PC-9 (cell line): ENCODE measurements around the gene MS4A6A. TPM values are rescaled to one million over a fixed set of nuclear protein-coding genes. Genes with fewer than 3 reads are reported as not detected.
"Not testable (repeated sequence)": the region's sequence is repeated elsewhere in the genome, so short reads cannot be mapped to it uniquely, and the experiment has no call there.

Experiments
- BruUV-seq: library from RNA; stranded (reverse); fragments of 400-500 nt; replicated peaks from 2 replicates; lab custom pipeline; 2021; lab: Mats Ljungman, UMichigan
- CTCF ChIA-PET: fragments of 300-600 bp; sonication (Branson Sonifier 250); formaldehyde crosslinking; loops from one replicate; lab custom pipeline; 2022; ENCODE audit warnings: antibody characterized with exemption; lab: Charles Lee
- POLR2A ChIA-PET: fragments of 300-600 bp; sonication (Branson Sonifier 250); formaldehyde crosslinking; loops from one replicate; lab custom pipeline; 2022; ENCODE audit warnings: antibody characterized with exemption; ENCODE audit not compliant: unreplicated experiment; lab: Charles Lee
- DNase-seq, 2 experiments: peaks; one replicate each; pipeline versions ENCODE4 v3.0.0 to v3.0.0-alpha.2; 2015 to 2022; ENCODE audit warnings: mixed read lengths in 1 of 2
- H2AFZ ChIP-seq: fragments of 200-600 bp; sonication (generic); 2 replicates; pipeline ENCODE4 v1.8.1; 2017; ENCODE audit warnings: antibody characterized with exemption
- H3F3A ChIP-seq: fragments of 200-600 bp; sonication (generic); 2 replicates; pipeline ENCODE4 v1.8.1; 2017; ENCODE audit warnings: antibody characterized with exemption, mild to moderate bottlenecking, low read depth; ENCODE audit not compliant: insufficient read depth
- H3K27ac ChIP-seq: fragments of 200-600 bp; sonication (generic); 2 replicates; pipeline ENCODE4 v1.6.1; 2016; ENCODE audit warnings: mixed run types
- H3K27me3 ChIP-seq: fragments of 200-600 bp; sonication (generic); 2 replicates; pipeline ENCODE4 v1.6.1; 2016; ENCODE audit warnings: low read depth, mixed run types; ENCODE audit not compliant: insufficient read depth
- H3K36me3 ChIP-seq: fragments of 200-600 bp; sonication (generic); 2 replicates; pipeline ENCODE4 v1.6.1; 2016; ENCODE audit warnings: low read depth, mixed run types
- H3K4me1 ChIP-seq: fragments of 200-600 bp; sonication (generic); replicated peaks from 2 replicates; pipeline ENCODE4 v1.6.1; 2016; ENCODE audit warnings: mixed run types; ENCODE audit not compliant: insufficient read depth
- H3K4me2 ChIP-seq: fragments of 200-600 bp; sonication (generic); 2 replicates; pipeline ENCODE4 v1.6.1; 2017; ENCODE audit warnings: mixed run types
- H3K4me3 ChIP-seq: fragments of 200-600 bp; sonication (generic); 2 replicates; pipeline ENCODE4 v1.6.1; 2016; ENCODE audit warnings: mixed run types
- H3K79me2 ChIP-seq: fragments of 200-600 bp; sonication (generic); 2 replicates; pipeline ENCODE4 v1.6.1; 2017; ENCODE audit warnings: low read depth, mixed run types
- H3K9me2 ChIP-seq: fragments of 200-600 bp; sonication (generic); 2 replicates; pipeline ENCODE4 v1.8.1; 2017; ENCODE audit warnings: mild to moderate bottlenecking; ENCODE audit not compliant: insufficient read depth
- H3K9me3 ChIP-seq: fragments of 200-600 bp; sonication (generic); 2 replicates; pipeline ENCODE4 v1.8.1; 2016; ENCODE audit warnings: low read depth; ENCODE audit not compliant: insufficient read depth
- H4K20me1 ChIP-seq: fragments of 200-600 bp; sonication (generic); 2 replicates; pipeline ENCODE4 v1.8.1; 2017; ENCODE audit not compliant: insufficient read depth
- EZH2 ChIP-seq: fragments of 200-600 bp; sonication (generic); IDR thresholded peaks from 2 replicates; pipeline ENCODE4 v1.8.0; 2017; ENCODE audit warnings: antibody characterized with exemption, low read depth
- intact Hi-C: fragments of 100-400 bp; cut with micrococcal nuclease; formaldehyde crosslinking; loops from one replicate; pipeline ENCODE4 v1.10.0; 2022; ENCODE audit not compliant: unreplicated experiment
- total RNA-seq: library from RNA; stranded (reverse); gene quantifications from 2 replicates; pipeline ENCODE4 v1.2.3, GENCODE V29; 2021
- TF ChIP-seq, protein P1 (sequence below): fragments of 200-600 bp; sonication (generic); conservative IDR thresholded peaks from 2 replicates; pipeline ENCODE4 v1.6.1; 2017; ENCODE audit warnings: mixed run types, antibody characterized with exemption, mild to moderate bottlenecking, moderate library complexity

The MS4A6A gene
- total RNA-seq, 1 experiment from 2014 or later, result not detected

DNA sequence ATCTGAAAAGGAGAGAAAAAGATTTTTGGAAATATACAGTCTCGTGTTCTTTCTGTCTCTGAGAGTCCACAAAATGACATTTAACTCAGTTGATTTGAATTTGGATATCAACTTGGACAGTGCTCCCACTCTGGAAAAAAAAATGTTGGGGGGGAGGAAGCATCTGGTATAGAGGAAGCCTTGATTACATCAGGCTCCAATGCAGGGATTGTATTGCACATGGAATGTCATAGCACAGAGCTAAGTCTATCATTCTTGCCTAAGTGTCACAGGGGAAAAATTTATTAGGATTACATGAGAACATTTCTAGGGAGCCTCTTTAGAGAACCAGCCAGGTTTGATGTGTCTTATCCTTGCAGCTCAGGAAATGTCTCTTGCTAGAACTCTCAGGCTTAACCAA lies 23.0 kb downstream of the MS4A6A start:
- Histone ChIP-seq H3K4me1 (no peaks in the 10 kb centered on the region), H3K9me3 (no peaks in the 10 kb centered on the region), H3K27ac (no peak overlapping the region), H3K4me2 (no peak overlapping the region), H3K9me2 (no peaks in the 10 kb centered on the region), H3K79me2 (no peaks in the 10 kb centered on the region), H3K27me3 (no peaks in the 10 kb centered on the region), H3K4me3 (no peak overlapping the region), H2AFZ (no peak overlapping the region), H3K36me3 (no peaks in the 10 kb centered on the region), H3F3A (no peaks in the 10 kb centered on the region; the same call in 1 of the 2 replicates), H4K20me1 (no peaks in the 10 kb centered on the region)
- CTCF ChIA-PET, result no interaction called here
- intact Hi-C loops, result no loop called here
- TF ChIP-seq, protein P1, sequence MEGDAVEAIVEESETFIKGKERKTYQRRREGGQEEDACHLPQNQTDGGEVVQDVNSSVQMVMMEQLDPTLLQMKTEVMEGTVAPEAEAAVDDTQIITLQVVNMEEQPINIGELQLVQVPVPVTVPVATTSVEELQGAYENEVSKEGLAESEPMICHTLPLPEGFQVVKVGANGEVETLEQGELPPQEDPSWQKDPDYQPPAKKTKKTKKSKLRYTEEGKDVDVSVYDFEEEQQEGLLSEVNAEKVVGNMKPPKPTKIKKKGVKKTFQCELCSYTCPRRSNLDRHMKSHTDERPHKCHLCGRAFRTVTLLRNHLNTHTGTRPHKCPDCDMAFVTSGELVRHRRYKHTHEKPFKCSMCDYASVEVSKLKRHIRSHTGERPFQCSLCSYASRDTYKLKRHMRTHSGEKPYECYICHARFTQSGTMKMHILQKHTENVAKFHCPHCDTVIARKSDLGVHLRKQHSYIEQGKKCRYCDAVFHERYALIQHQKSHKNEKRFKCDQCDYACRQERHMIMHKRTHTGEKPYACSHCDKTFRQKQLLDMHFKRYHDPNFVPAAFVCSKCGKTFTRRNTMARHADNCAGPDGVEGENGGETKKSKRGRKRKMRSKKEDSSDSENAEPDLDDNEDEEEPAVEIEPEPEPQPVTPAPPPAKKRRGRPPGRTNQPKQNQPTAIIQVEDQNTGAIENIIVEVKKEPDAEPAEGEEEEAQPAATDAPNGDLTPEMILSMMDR, result no peak
- no peak for TF ChIP-seq EZH2
- BruUV-seq, result no TSS peak
- DNase-seq, result no peak
- POLR2A ChIA-PET, result no interaction called here

DNA sequence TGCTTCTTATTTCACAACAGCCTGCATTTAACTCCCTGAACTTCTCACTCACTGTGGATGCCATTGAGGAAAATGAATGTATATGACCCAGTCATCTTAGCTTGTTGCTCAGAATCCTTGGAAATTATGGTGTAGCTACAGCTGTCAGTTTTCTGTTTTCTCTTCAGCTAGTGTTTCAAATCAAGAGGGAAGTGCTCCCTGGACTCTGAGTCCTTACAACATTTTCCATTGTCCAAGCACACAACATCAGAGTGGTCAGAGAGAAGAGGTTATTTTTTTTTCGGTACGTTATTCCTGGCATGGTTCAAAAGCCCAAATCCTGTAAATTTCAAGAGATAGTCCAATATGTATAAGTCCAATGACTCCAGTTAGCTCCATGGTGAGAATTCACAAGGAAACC lies 23.6 kb downstream of the MS4A6A start:
- CTCF ChIA-PET, result no interaction called here

DNA sequence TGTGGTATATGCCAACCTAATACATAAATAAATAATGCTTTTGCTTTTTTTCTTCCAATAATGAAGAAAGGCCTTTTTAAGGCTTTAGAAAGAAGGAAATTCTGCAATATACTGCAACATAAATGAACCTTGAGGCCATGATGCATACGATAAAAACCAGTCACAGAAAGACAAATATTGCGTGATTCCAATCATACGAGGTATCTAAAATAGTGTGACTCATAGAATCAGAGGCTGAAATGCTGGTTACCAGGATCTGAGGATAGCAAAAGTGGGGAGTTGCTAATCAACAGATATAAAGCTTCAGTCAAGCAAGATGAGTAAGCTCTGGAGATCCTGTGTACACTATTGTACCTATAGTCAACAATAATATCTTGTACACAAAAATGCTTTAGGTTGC lies 24.2 kb downstream of the MS4A6A start:
- intact Hi-C loops, result no loop called here
- CTCF ChIA-PET, result no interaction called here
- no peak for TF ChIP-seq EZH2
- POLR2A ChIA-PET, result no interaction called here
- no peaks in the 10 kb centered on the region for H3K9me2 ChIP-seq
- no peaks in the 10 kb centered on the region for H3K79me2 ChIP-seq
- H3K4me3 ChIP-seq, result no peak overlapping the region
- H3K36me3 ChIP-seq, result no peaks in the 10 kb centered on the region
- no peaks in the 10 kb centered on the region for H4K20me1 ChIP-seq
- H3F3A ChIP-seq, result no peaks in the 10 kb centered on the region; the same call in 1 of the 2 replicates
- H3K27me3 ChIP-seq, result no peaks in the 10 kb centered on the region
- H3K9me3 ChIP-seq, result no peaks in the 10 kb centered on the region
- no peak for DNase-seq
- H2AFZ ChIP-seq, result no peak overlapping the region
- H3K4me2 ChIP-seq, result no peak overlapping the region
- no peaks in the 10 kb centered on the region for H3K4me1 ChIP-seq
- BruUV-seq, result no TSS peak
- no peak overlapping the region for H3K27ac ChIP-seq

More for the DNA sequence above, 23.6 kb downstream of the MS4A6A start:
- intact Hi-C loops, result no loop called here
- H3K27ac ChIP-seq, result no peak overlapping the region
- no peak overlapping the region for H2AFZ ChIP-seq
- no peak for DNase-seq
- no peaks in the 10 kb centered on the region for H4K20me1 ChIP-seq
- H3K9me2 ChIP-seq, result no peaks in the 10 kb centered on the region
- TF ChIP-seq, protein P1, result no peak
- no peak for TF ChIP-seq EZH2
- no peaks in the 10 kb centered on the region for H3K4me1 ChIP-seq
- H3F3A ChIP-seq, result no peaks in the 10 kb centered on the region; the same call in 1 of the 2 replicates
- H3K79me2 ChIP-seq, result no peaks in the 10 kb centered on the region
- H3K36me3 ChIP-seq, result no peaks in the 10 kb centered on the region
- H3K4me2 ChIP-seq, result no peak overlapping the region
- no peak overlapping the region for H3K4me3 ChIP-seq
- H3K9me3 ChIP-seq, result no peaks in the 10 kb centered on the region
- POLR2A ChIA-PET, result no interaction called here
- no TSS peak for BruUV-seq
- H3K27me3 ChIP-seq, result no peaks in the 10 kb centered on the region

DNA sequence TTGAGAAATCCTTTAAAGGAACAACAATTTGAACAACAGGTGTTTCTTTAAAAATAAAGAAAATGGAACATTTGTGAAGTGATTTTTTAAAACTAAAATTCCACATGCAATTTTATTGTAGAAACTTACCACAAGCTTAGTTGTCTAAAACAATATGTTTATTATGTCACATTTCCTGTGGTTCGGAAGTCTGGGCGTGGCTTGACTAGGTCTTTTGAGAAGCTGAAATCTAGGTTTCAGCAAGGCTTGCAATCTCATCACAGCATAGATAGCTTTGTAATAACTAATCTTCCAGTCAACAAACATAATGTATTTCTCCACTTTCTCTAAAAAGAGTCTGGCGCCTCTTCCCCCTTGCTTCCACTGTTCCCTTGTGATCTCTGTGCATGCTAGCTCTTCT lies 27.0 kb downstream of the MS4A6A start:
- H3K4me3 ChIP-seq, result no peak overlapping the region
- intact Hi-C loops, result no loop called here
- no peak overlapping the region for H3K4me2 ChIP-seq
- no peak overlapping the region for H2AFZ ChIP-seq
- no peak overlapping the region for H3K27ac ChIP-seq
- TF ChIP-seq EZH2, result no peak
- TF ChIP-seq, protein P1, result no peak
- DNase-seq, result no peak
- BruUV-seq, result no TSS peak
- H3F3A ChIP-seq, result no peaks in the 10 kb centered on the region; the same call in 1 of the 2 replicates
- ChIA-PET CTCF (no interaction called here), POLR2A (no interaction called here)
- no peaks in the 10 kb centered on the region for H3K27me3 ChIP-seq
- H3K79me2 ChIP-seq, result no peaks in the 10 kb centered on the region
- no peaks in the 10 kb centered on the region for H3K4me1 ChIP-seq
- no peaks in the 10 kb centered on the region for H3K36me3 ChIP-seq
- H4K20me1 ChIP-seq, result no peaks in the 10 kb centered on the region
- 0 out of 2 replicates have a peak, but pooled peaks cover 5% of the 10 kb centered on the region for H3K9me2 ChIP-seq
- no peaks in the 10 kb centered on the region for H3K9me3 ChIP-seq

DNA sequence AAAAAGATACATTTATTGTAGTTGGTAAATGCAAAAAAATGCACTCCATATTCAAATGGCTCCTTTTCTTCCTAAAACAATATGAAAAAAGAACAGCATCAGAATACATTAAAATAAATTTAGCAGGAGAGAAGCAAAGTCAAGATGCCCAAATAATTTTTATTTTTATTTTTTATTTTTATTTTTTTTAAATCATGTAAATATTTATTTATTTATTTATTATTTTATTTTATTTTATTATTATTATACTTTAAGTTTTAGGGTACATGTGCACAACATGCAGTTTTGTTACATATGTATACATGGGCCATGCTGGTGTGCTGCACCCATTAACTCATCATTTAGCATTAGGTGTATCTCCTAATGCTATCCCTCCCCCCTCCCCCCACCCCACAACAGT lies 30.2 kb downstream of the MS4A6A start:
- H3K27me3 ChIP-seq, H3K4me3 ChIP-seq, H3K4me2 ChIP-seq, H3K9me2 ChIP-seq, DNase-seq, H3F3A ChIP-seq, BruUV-seq, H3K4me1 ChIP-seq, POLR2A ChIA-PET, CTCF ChIA-PET, H3K27ac ChIP-seq, H4K20me1 ChIP-seq, H3K9me3 ChIP-seq, intact Hi-C loops, H3K36me3 ChIP-seq, H2AFZ ChIP-seq, H3K79me2 ChIP-seq: not testable (repeated sequence)
